Activated CD4-positive, alpha-beta memory T cell treated with anti-CD3 and anti-CD28 coated beads, Interleukin-2, amount 10 ng/mL, durations not matched to agents 7 days and 5 days (primary cell): ENCODE data around the gene TFDP1. TPM values are rescaled to one million over a fixed set of nuclear protein-coding genes. Genes with fewer than 3 reads are reported as not detected.
"Not testable (repeated sequence)": the region's sequence is repeated elsewhere in the genome, so short reads cannot be mapped to it uniquely, and the experiment has no call there.

ENCODE experiments used
- CTCF ChIA-PET: fragments of 350-600 bp; sonication (Branson Sonifier 250); formaldehyde crosslinking; loops from one replicate; lab custom pipeline; 2021; ENCODE audit warnings: antibody characterized with exemption, inconsistent platforms; lab: Charles Lee
- POLR2A ChIA-PET: fragments of 350-600 bp; sonication (Branson Sonifier 250); formaldehyde crosslinking; loops from one replicate; lab custom pipeline; 2021; ENCODE audit warnings: antibody characterized with exemption; lab: Charles Lee
- DNase-seq: peaks from one replicate; pipeline ENCODE4 v3.0.0-alpha.2; 2020
- H3K27ac Mint-ChIP-seq: one replicate; pipeline ENCODE4 v1.8.0; 2021; ENCODE audit warnings: mild to moderate bottlenecking, mixed read lengths
- H3K27me3 Mint-ChIP-seq: one replicate; pipeline ENCODE4 v1.8.0; 2021; ENCODE audit warnings: mixed read lengths
- H3K36me3 Mint-ChIP-seq: one replicate; pipeline ENCODE4 v1.8.0; 2021; ENCODE audit warnings: low read depth, mixed read lengths
- H3K4me1 Mint-ChIP-seq: one replicate; pipeline ENCODE4 v1.8.0; 2021; ENCODE audit warnings: mixed read lengths
- H3K4me3 Mint-ChIP-seq: one replicate; pipeline ENCODE4 v1.8.0; 2021; ENCODE audit warnings: mild to moderate bottlenecking, mixed read lengths
- H3K9me3 Mint-ChIP-seq: one replicate; pipeline ENCODE4 v1.8.0; 2021; ENCODE audit warnings: mixed read lengths
- total RNA-seq, 2 experiments: library from RNA; stranded (reverse); gene quantifications; one replicate each; pipeline ENCODE4 v1.2.3, GENCODE V29; 2021

The TFDP1 gene
- total RNA-seq, 2 experiments from 2014 or later, result 128 to 130 TPM

DNA sequence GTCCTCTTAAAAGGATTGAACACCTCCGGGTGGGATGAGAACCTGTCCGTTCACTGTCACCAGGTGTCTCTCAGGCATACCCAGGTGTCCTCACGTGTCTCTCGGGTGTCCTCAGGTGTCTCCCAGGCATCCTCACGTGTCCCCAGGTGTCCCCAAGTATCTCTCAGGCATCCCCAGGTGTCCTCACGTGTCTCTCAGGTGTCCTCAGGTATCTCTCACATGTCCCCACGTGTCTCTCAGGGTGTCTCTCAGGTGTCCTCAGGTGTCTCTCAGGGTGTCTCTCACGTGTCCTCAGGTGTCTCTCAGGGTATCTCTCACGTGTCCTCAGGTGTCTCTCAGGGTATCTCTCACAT lies 39.7 kb downstream of the TFDP1 start:
- no peaks in the 10 kb centered on the region for H3K4me1 Mint-ChIP-seq
- H3K9me3 Mint-ChIP-seq, result no peaks in the 10 kb centered on the region
- DNase-seq, result no peak
- no peaks in the 10 kb centered on the region for H3K27me3 Mint-ChIP-seq
- H3K36me3 Mint-ChIP-seq, result peaks cover 54% of the 10 kb centered on the region
- CTCF ChIA-PET, result no interaction called here
- no peak overlapping the region for H3K27ac Mint-ChIP-seq
- no peak overlapping the region for H3K4me3 Mint-ChIP-seq
- POLR2A ChIA-PET, result no interaction called here

- H3K27ac Mint-ChIP-seq, CTCF ChIA-PET, POLR2A ChIA-PET: not testable (repeated sequence)
Observed at GRCh38 chr13:113624640-113625304, 40.2 kb downstream of the TFDP1 start.

GRCh38 chr13:113625965-113626721 lies 41.6 kb downstream of the TFDP1 start:
- H3K27ac Mint-ChIP-seq, result no peak overlapping the region
- ChIA-PET CTCF (no interaction called here), POLR2A (no interaction called here)
- no peaks in the 10 kb centered on the region for H3K27me3 Mint-ChIP-seq
- DNase-seq, result no peak
- no peak overlapping the region for H3K4me3 Mint-ChIP-seq
- peaks cover 60% of the 10 kb centered on the region for H3K36me3 Mint-ChIP-seq
- H3K4me1 Mint-ChIP-seq, result no peaks in the 10 kb centered on the region
- no peaks in the 10 kb centered on the region for H3K9me3 Mint-ChIP-seq

More at GRCh38 chr13:113624640-113625304, 40.2 kb downstream of the TFDP1 start:
- not testable (repeated sequence) for H3K4me1 Mint-ChIP-seq, H3K27me3 Mint-ChIP-seq, DNase-seq, H3K9me3 Mint-ChIP-seq, H3K4me3 Mint-ChIP-seq
- H3K36me3 Mint-ChIP-seq, result peaks cover 59% of the 10 kb centered on the region

- Mint-ChIP-seq H3K4me1 (no peaks in the 10 kb centered on the region), H3K9me3 (no peaks in the 10 kb centered on the region), H3K27ac (no peak overlapping the region), H3K36me3 (peaks cover 68% of the 10 kb centered on the region), H3K4me3 (no peak overlapping the region), H3K27me3 (no peaks in the 10 kb centered on the region)
- ChIA-PET CTCF (no interaction called here), POLR2A (no interaction called here)
- no peak for DNase-seq
Observed at GRCh38 chr13:113627136-113627535, 42.6 kb downstream of the TFDP1 start.

- Mint-ChIP-seq H3K27ac (no peak overlapping the region), H3K4me1 (no peaks in the 10 kb centered on the region), H3K4me3 (no peak overlapping the region), H3K9me3 (no peaks in the 10 kb centered on the region), H3K36me3 (peaks cover 71% of the 10 kb centered on the region), H3K27me3 (no peaks in the 10 kb centered on the region)
- CTCF ChIA-PET, result no interaction called here
- DNase-seq, result no peak
- POLR2A ChIA-PET, result no interaction called here
Observed at GRCh38 chr13:113628291-113629270, 44.0 kb downstream of the TFDP1 start.

DNA sequence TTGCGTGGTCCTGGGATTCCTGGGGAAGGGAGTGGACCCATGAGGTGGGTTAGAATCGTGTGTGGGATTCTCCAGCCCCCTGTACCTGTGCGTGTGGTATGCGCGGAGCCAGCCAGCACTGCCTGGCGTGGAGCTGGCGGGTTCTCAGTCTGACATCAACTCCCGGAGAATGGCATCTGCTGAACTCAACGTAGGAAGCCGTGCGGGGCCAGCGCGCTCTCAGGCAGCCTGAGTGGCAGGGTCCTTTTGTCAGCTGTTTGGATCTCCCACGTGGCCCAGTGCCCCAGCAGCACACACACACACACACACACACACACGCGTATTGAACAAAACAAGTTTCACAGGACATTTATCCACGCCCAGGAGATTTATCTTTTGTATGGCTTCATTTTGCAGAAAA lies 45.3 kb downstream of the TFDP1 start:
- Mint-ChIP-seq H3K4me3 (no peak overlapping the region), H3K36me3 (peaks cover 72% of the 10 kb centered on the region), H3K9me3 (no peaks in the 10 kb centered on the region), H3K27me3 (no peaks in the 10 kb centered on the region), H3K4me1 (peaks cover 2% of the 10 kb centered on the region), H3K27ac (no peak overlapping the region)
- no peak for DNase-seq
- CTCF ChIA-PET, result no interaction called here
- POLR2A ChIA-PET, result no interaction called here

DNA sequence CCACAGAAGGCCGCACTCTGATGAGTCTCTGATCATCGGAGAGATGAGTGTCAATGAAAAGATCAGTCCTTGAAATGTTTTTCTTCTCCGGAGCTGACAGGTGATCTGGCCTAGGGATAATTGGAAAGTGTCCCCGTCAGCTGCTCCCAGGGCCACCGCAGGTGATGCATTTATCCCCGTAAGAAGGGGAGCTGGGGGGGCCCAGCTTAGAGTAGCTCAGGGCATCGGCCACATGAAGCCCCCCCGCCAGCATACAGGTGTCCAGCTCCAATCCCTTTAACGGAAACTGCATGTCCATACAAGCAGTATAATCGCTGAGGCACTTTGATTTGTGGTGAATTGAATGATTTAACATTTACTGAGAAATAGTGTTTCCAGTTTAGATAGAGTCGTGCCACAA lies 45.7 kb downstream of the TFDP1 start:
- CTCF ChIA-PET, result no interaction called here
- Mint-ChIP-seq H3K27me3 (no peaks in the 10 kb centered on the region), H3K4me1 (peaks cover 2% of the 10 kb centered on the region), H3K36me3 (peaks cover 72% of the 10 kb centered on the region), H3K4me3 (no peak overlapping the region), H3K27ac (no peak overlapping the region), H3K9me3 (no peaks in the 10 kb centered on the region)
- DNase-seq, result no peak
- POLR2A ChIA-PET, result no interaction called here

- Mint-ChIP-seq H3K36me3 (peaks cover 73% of the 10 kb centered on the region), H3K27me3 (no peaks in the 10 kb centered on the region), H3K4me3 (no peak overlapping the region), H3K4me1 (peaks cover 2% of the 10 kb centered on the region), H3K9me3 (no peaks in the 10 kb centered on the region), H3K27ac (no peak overlapping the region)
- no peak for DNase-seq
- POLR2A ChIA-PET, result no interaction called here
- CTCF ChIA-PET, result no interaction called here
Observed at GRCh38 chr13:113630804-113631203, 46.3 kb downstream of the TFDP1 start.

GRCh38 chr13:113631341-113632095 lies 47.0 kb downstream of the TFDP1 start:
- ChIA-PET CTCF (no interaction called here), POLR2A (no interaction called here)
- H3K27me3 Mint-ChIP-seq, result no peaks in the 10 kb centered on the region
- H3K27ac Mint-ChIP-seq, result no peak overlapping the region
- H3K4me1 Mint-ChIP-seq, result peaks cover 2% of the 10 kb centered on the region
- no peak overlapping the region for H3K4me3 Mint-ChIP-seq
- no peak for DNase-seq
- peaks cover 74% of the 10 kb centered on the region for H3K36me3 Mint-ChIP-seq
- H3K9me3 Mint-ChIP-seq, result no peaks in the 10 kb centered on the region

DNA sequence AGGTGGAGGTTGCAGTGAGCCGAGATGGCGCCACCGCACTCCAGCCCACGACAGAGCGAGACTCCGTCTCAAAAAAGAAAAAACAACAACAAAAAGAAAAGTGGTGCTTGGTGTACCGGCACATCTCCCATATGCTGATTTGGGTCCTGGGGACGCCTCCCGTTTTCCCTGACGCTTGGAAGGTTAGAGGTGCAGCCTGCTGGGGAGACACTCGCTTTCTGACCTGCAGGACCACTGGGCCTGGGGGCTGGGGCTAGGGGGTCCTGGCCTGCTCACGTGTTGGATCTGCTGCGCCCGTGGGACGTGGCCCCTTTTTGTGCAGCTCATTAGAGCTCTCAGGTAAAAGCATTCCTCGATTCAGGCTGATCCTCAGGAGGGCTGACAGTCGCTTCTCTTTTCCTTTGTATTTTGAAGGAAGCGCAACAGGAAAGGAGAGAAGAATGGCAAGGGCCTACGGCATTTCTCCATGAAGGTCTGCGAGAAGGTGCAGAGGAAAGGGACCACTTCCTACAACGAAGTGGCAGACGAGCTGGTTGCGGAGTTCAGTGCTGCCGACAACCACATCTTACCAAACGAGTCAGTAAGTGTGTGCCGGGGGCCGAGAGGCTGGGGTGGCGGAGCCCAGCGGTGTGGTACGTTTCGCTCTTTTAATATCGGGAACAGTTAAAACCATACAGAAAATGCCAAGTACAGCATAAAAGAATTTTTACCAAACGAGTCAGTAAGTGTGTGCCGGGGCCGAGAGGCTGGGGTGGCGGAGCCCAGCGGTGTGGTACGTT lies 48.3 kb downstream of the TFDP1 start:
- no peak overlapping the region for H3K4me3 Mint-ChIP-seq
- H3K36me3 Mint-ChIP-seq, result peaks cover 80% of the 10 kb centered on the region
- H3K27me3 Mint-ChIP-seq, result no peaks in the 10 kb centered on the region
- ChIA-PET POLR2A (no interaction called here), CTCF (no interaction called here)
- peaks cover 2% of the 10 kb centered on the region for H3K4me1 Mint-ChIP-seq
- DNase-seq, result no peak
- no peaks in the 10 kb centered on the region for H3K9me3 Mint-ChIP-seq
- H3K27ac Mint-ChIP-seq, result no peak overlapping the region

DNA sequence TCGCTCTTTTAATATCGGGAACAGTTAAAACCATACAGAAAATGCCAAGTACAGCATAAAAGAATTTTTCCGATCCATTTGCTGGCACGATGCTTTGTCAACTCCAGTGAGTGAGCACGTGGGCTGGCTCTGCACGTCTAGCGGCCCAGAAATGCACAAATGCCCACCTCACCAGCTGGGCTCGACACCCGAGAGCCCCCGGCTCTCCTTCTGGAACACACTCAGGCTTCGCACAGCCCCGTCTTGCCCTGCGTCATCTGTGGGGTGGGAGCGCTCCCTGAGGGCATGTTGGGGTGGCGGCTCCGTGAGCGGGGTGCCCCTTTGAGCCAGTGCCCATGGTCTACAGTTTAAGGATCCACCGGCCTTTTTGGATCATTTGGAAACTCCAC lies 48.9 kb downstream of the TFDP1 start:
- Mint-ChIP-seq H3K36me3 (peaks cover 81% of the 10 kb centered on the region), H3K4me1 (peaks cover 2% of the 10 kb centered on the region), H3K9me3 (no peaks in the 10 kb centered on the region), H3K4me3 (no peak overlapping the region), H3K27ac (no peak overlapping the region), H3K27me3 (no peaks in the 10 kb centered on the region)
- CTCF ChIA-PET, result no interaction called here
- POLR2A ChIA-PET, result no interaction called here
- DNase-seq, result no peak
